OCI-LY1 (cell line): Measurements from ENCODE around the gene DAND5.

Source experiments
- EZH2 ChIP-seq: fragments of 200-600 bp; sonication (generic), shearing (Covaris generic); IDR thresholded peaks from 2 replicates; pipeline ENCODE4 v1.8.0; 2017; ENCODE audit warnings: borderline replicate concordance, mixed run types, mild to moderate bottlenecking, antibody characterized with exemption, low read length, moderate library complexity, mixed read lengths
- TF ChIP-seq, protein P1 (sequence below): fragments of 200-600 bp; sonication (generic), shearing (Covaris generic); IDR thresholded peaks from 2 replicates; pipeline ENCODE4 v1.5.1; 2017; ENCODE audit warnings: mild to moderate bottlenecking, antibody characterized with exemption, low read length, moderate library complexity, mixed read lengths

- TF ChIP-seq, protein P1, sequence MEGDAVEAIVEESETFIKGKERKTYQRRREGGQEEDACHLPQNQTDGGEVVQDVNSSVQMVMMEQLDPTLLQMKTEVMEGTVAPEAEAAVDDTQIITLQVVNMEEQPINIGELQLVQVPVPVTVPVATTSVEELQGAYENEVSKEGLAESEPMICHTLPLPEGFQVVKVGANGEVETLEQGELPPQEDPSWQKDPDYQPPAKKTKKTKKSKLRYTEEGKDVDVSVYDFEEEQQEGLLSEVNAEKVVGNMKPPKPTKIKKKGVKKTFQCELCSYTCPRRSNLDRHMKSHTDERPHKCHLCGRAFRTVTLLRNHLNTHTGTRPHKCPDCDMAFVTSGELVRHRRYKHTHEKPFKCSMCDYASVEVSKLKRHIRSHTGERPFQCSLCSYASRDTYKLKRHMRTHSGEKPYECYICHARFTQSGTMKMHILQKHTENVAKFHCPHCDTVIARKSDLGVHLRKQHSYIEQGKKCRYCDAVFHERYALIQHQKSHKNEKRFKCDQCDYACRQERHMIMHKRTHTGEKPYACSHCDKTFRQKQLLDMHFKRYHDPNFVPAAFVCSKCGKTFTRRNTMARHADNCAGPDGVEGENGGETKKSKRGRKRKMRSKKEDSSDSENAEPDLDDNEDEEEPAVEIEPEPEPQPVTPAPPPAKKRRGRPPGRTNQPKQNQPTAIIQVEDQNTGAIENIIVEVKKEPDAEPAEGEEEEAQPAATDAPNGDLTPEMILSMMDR: no peak
- TF ChIP-seq EZH2: no peak
Measured at GRCh38 chr19:12975221-12975741, 5.9 kb downstream of the DAND5 start.
